Activated CD8-positive, alpha-beta T cell treated with anti-CD3 and anti-CD28 coated beads for 36 hours (primary cell): Measurements from ENCODE around the gene PPP1R15A. TPM values are rescaled to one million over a fixed set of nuclear protein-coding genes. Genes with fewer than 3 reads are reported as not detected.

Experiments used
- ATAC-seq: fragments of 200-7000 bp; cut with Tn5 transposase; one replicate; pipeline ENCODE4 v1.10.0; 2021; ENCODE audit warnings: mild to moderate bottlenecking, moderate library complexity
- CTCF ChIA-PET: fragments of 350-600 bp; sonication (Branson Sonifier 250); formaldehyde crosslinking; loops from one replicate; lab custom pipeline; 2021; ENCODE audit warnings: antibody characterized with exemption; lab: Charles Lee
- POLR2A ChIA-PET: fragments of 350-600 bp; sonication (Branson Sonifier 250); formaldehyde crosslinking; loops from one replicate; lab custom pipeline; 2021; ENCODE audit warnings: antibody characterized with exemption; lab: Charles Lee
- DNase-seq: peaks from one replicate; pipeline ENCODE4 v3.0.0-alpha.2; 2020
- H3K27ac Mint-ChIP-seq: one replicate; pipeline ENCODE4 v1.8.0; 2021; ENCODE audit warnings: mild to moderate bottlenecking, mixed read lengths
- H3K27me3 Mint-ChIP-seq: one replicate; pipeline ENCODE4 v1.8.0; 2021; ENCODE audit warnings: mixed read lengths
- H3K36me3 Mint-ChIP-seq: one replicate; pipeline ENCODE4 v1.8.0; 2021; ENCODE audit warnings: low read depth, mixed read lengths
- H3K4me1 Mint-ChIP-seq: one replicate; pipeline ENCODE4 v1.8.0; 2021; ENCODE audit warnings: low read depth, mixed read lengths
- H3K4me3 Mint-ChIP-seq: one replicate; pipeline ENCODE4 v1.8.0; 2021; ENCODE audit warnings: mild to moderate bottlenecking, moderate library complexity, mixed read lengths
- H3K9me3 Mint-ChIP-seq: one replicate; pipeline ENCODE4 v1.8.0; 2021; ENCODE audit warnings: mixed read lengths
- CTCF ChIP-seq: fragments of 200-600 bp; IDR thresholded peaks from one replicate; pipeline ENCODE4 v1.8.0; 2022; ENCODE audit warnings: antibody characterized with exemption, mild to moderate bottlenecking
- intact Hi-C: fragments of 100-400 bp; cut with micrococcal nuclease; formaldehyde crosslinking; loops from one replicate; pipeline ENCODE4 v1.10.0; 2022
- total RNA-seq, 2 experiments: library from RNA; stranded (reverse); gene quantifications; one replicate each; pipeline ENCODE4 v1.2.3, GENCODE V29; 2021

Gene PPP1R15A
- total RNA-seq, 2 experiments from 2014 or later, result 77.8 to 81.2 TPM

GRCh38 chr19:48833049-48833448, 39.2 kb upstream of the PPP1R15A start:
- ChIA-PET POLR2A (interaction anchor here (1.0 kb wide), 1 partner anchor 51 kb away, joined by 3 read pairs; no protein-coding TSS in a partner anchor), CTCF (interaction anchor here (2.7 to 8.2 kb wide), 2 partner anchors 10 to 45 kb away, joined by 16 to 45 read pairs; no protein-coding TSS in a partner anchor)
- H3K27me3 Mint-ChIP-seq, result peaks cover 5% of the 10 kb centered on the region
- H3K36me3 Mint-ChIP-seq, result no peaks in the 10 kb centered on the region
- H3K27ac Mint-ChIP-seq, result no peak overlapping the region
- H3K4me3 Mint-ChIP-seq, result no peak overlapping the region
- no peak for ATAC-seq
- TF ChIP-seq CTCF, result no peak
- no peak for DNase-seq
- H3K9me3 Mint-ChIP-seq, result no peaks in the 10 kb centered on the region
- intact Hi-C loops, result no loop called here
- H3K4me1 Mint-ChIP-seq, result peaks cover 14% of the 10 kb centered on the region

GRCh38 chr19:48833977-48834376, 38.2 kb upstream of the PPP1R15A start:
- H3K27me3 Mint-ChIP-seq, result peaks cover 5% of the 10 kb centered on the region
- ATAC-seq (no peak), DNase-seq (no peak)
- no peak overlapping the region for H3K27ac Mint-ChIP-seq
- no peak overlapping the region for H3K4me3 Mint-ChIP-seq
- peaks cover 14% of the 10 kb centered on the region for H3K4me1 Mint-ChIP-seq
- TF ChIP-seq CTCF, result no peak
- no peaks in the 10 kb centered on the region for H3K36me3 Mint-ChIP-seq
- POLR2A ChIA-PET, result interaction anchor here (1.0 kb wide), 1 partner anchor 52 kb away, joined by 3 read pairs; no protein-coding TSS in a partner anchor
- intact Hi-C loops, result loop anchor here (2.0 kb wide), 1 partner anchor 39 kb away; no protein-coding TSS in a partner anchor
- CTCF ChIA-PET, result interaction anchor here (0.7 to 8.2 kb wide), 3 partner anchors 9 to 395 kb away, joined by 3 to 45 read pairs (median 16); no protein-coding TSS in a partner anchor
- H3K9me3 Mint-ChIP-seq, result no peaks in the 10 kb centered on the region

- CTCF ChIA-PET, result interaction anchor here (0.7 to 3.9 kb wide), 22 partner anchors 10 to 190 kb away, joined by 3 to 45 read pairs (median 4); partner anchors contain the start of gene CA11
- ATAC-seq (peak; percentile 88), DNase-seq (peak; percentile 100)
- Mint-ChIP-seq H3K27ac (peak overlapping the region; percentile 86), H3K27me3 (peaks cover 5% of the 10 kb centered on the region), H3K4me3 (peak overlapping the region; percentile 78), H3K36me3 (no peaks in the 10 kb centered on the region), H3K9me3 (no peaks in the 10 kb centered on the region), H3K4me1 (peaks cover 14% of the 10 kb centered on the region)
- POLR2A ChIA-PET, result interaction anchor here (0.8 to 1.7 kb wide), 2 partner anchors 36 to 41 kb away, joined by 3 to 4 read pairs; partner anchors contain the start of gene PPP1R15A
- peak; percentile 70 for TF ChIP-seq CTCF
- intact Hi-C loops, result loop anchor here (2.0 kb wide), 1 partner anchor 41 kb away; no protein-coding TSS in a partner anchor
These were observed 36.5 kb upstream of the PPP1R15A start for GRCh38 chr19:48835734-48836088.

- Mint-ChIP-seq H3K27ac (peak within 1 kb of the TSS; percentile 86), H3K4me3 (peak within 1 kb of the TSS; percentile 78), H3K9me3 (no peaks in the 10 kb centered on the region), H3K36me3 (no peaks in the 10 kb centered on the region), H3K4me1 (peaks cover 14% of the 10 kb centered on the region), H3K27me3 (peaks cover 5% of the 10 kb centered on the region)
- intact Hi-C loops, result no loop called here
- ATAC-seq, result no peak
- TF ChIP-seq CTCF, result no peak
- ChIA-PET POLR2A (interaction anchor here (0.8 to 2.2 kb wide), 4 partner anchors 35 to 48 kb away, joined by 3 to 5 read pairs (median 4); partner anchors contain the start of gene PPP1R15A), CTCF (interaction anchor here (0.7 to 3.9 kb wide), 24 partner anchors 9 to 190 kb away, joined by 3 to 45 read pairs (median 4); partner anchors contain the start of gene CA11)
- DNase-seq, result peak; percentile 37
These were observed 35.9 kb upstream of the PPP1R15A start, which contains the start of gene HSD17B14 for GRCh38 chr19:48836089-48837017. TSS of gene HSD17B14 (minus strand) at chr19:48836491. CDS start at chr19:48836411, 80 bp downstream.
